SHP77 (cell line): ENCODE measurements around the gene LKAAEAR1.
"Not testable (repeated sequence)": the region's sequence is repeated elsewhere in the genome, so short reads cannot be mapped to it uniquely, and the experiment has no call there.

Experiments
- DNase-seq, 2 experiments: peaks; one replicate each; lab custom pipeline; 2025; lab: John Stamatoyannopoulos, UW

The LKAAEAR1 gene

DNA sequence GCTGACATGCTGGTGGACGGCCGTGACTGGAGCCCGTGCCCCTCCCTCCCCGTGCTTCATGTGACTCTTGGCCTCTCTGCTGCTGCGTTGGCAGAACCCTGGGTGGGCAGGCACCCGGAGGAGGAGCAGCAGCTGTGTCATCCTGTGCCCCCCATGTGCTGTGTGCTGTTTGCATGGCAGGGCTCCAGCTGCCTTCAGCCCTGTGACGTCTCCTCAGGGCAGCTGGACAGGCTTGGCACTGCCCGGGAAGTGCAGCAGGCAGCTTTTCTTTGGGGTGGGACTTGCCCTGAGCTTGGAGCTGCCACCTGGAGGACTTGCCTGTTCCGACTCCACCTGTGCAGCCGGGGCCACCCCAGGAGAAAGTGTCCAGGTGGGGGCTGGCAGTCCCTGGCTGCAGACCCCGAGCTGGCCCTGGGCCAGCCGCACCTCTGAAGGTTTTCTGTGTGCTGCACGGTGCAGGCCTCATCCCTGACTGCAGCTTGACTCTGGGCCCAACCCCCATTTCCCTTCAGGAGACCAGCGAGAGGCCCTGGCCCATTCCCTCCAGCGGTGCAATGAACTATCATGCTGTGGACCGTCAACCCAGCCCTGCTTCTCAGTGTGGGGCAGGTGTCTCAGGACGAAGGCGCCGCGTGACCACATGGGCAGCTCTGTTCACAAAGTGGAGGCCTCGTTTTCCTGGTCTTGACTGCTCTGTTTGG, 15.0 kb upstream of the LKAAEAR1 start:
- peak; percentile 95 to 99 for DNase-seq

DNA sequence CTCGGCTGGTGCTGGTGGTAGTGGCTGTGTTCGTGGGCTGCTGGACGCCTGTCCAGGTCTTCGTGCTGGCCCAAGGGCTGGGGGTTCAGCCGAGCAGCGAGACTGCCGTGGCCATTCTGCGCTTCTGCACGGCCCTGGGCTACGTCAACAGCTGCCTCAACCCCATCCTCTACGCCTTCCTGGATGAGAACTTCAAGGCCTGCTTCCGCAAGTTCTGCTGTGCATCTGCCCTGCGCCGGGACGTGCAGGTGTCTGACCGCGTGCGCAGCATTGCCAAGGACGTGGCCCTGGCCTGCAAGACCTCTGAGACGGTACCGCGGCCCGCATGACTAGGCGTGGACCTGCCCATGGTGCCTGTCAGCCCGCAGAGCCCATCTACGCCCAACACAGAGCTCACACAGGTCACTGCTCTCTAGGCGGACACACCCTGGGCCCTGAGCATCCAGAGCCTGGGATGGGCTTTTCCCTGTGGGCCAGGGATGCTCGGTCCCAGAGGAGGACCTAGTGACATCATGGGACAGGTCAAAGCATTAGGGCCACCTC, 14.3 kb upstream of the LKAAEAR1 start:
- DNase-seq: no peak

- DNase-seq: no peak
Observed at GRCh38 chr20:64096535-64096934, 12.3 kb upstream of the LKAAEAR1 start.

DNA sequence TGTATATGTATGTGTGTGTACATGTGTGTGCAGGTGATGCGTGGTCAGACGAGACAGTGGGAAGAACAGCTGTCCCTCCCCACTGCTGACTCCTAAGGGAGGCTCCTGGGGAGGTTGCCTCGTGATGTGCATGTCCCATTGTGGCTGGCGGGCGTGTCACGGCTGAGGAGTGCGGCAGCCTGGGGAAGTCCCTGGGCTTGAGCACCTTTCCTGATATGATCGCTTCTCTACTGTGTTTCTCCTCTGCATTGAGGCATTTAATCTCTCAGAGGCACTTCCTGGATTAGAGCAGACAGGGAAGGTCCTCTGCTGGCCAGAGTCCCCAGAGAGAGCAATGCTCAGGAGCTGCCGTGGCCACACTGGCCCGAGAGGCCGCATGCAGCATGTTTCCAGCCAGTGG, 11.7 kb upstream of the LKAAEAR1 start:
- no peak for DNase-seq

DNA sequence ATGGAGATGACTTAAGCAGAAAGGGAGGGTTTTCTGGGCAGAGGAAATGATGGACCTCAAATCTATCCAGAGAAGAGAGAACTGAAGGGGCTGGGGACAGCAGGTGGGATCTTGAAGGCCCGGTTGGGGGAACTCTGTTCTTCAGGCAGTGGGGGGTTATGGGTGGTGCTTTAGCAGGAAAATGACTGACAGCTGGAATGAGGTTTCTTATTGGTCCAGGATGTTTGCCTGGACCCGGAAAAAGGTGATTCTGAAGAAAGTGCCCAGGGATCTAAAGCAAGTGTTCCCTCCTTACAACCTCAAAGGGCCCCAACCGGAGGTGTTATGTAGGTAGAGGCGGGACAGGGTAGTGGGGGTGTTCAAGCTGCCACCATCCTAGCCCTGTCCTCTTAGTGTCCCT, 11.3 kb upstream of the LKAAEAR1 start:
- no peak for DNase-seq

DNA sequence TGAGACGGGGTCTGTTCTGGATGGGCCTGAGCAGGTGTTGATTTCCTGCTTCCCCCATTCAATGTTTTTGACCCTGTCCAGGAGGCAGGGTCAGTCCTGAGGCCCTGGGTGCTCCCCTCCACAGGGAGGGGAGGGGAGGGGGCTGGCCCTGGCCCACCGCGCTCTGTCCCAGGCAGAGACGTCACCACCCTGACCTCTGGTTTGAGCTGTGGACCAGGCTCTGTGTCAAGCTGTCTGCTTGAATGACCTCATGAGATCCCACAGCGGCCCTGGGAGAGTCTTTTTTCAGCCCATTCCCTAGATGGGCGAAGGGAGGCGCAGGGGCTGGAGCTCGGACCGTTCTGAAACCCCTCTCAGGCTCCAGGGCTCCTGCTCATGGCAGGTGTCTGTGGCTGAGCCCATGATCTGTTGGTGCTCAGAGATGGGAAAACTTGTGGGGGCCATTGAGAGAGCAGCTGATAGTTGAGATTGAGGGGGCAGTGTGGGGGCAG, 8.9 kb upstream of the LKAAEAR1 start:
- peak; percentile 78 to 81 for DNase-seq

- peak in 1 of 2 experiments; percentile 44 for DNase-seq
Observed at GRCh38 chr20:64092258-64093012, 8.2 kb upstream of the LKAAEAR1 start.

- peak; percentile 53 to 77 for DNase-seq
Observed at GRCh38 chr20:64091770-64092169, 7.6 kb upstream of the LKAAEAR1 start.

GRCh38 chr20:64091340-64091739, 7.1 kb upstream of the LKAAEAR1 start:
- peak in 1 of 2 experiments; percentile 56 for DNase-seq

DNA sequence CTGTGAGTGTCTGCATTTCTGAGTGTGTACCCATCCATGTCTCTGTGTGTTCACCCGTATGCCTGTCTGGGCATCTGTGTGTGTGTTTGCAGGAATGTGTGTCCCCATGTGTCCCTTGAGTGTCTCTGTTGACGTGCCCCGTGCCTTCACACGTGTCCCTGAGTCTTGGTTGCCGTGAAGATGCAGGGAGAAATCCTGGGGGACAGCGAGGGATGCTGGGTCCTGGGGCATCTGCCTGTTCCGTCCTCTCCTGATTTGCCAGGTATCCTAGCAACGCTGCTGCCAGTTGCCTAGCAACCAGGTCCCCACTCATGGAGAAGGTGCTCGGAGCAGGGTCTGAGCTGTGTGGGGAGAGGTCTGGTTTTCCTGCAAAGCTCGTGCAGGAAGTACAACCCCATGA, 6.0 kb upstream of the LKAAEAR1 start:
- peak; percentile 24 to 39 for DNase-seq

- DNase-seq: not testable (repeated sequence)
Observed at GRCh38 chr20:64088586-64088985, 4.4 kb upstream of the LKAAEAR1 start.

- DNase-seq: not testable (repeated sequence)
Observed at GRCh38 chr20:64087226-64087825, 3.1 kb upstream of the LKAAEAR1 start.

GRCh38 chr20:64086801-64087200, 2.6 kb upstream of the LKAAEAR1 start:
- no peak for DNase-seq

- peak in 1 of 2 experiments; percentile 52 for DNase-seq
Observed at GRCh38 chr20:64084685-64085152, 521 bp upstream of the LKAAEAR1 start.

DNA sequence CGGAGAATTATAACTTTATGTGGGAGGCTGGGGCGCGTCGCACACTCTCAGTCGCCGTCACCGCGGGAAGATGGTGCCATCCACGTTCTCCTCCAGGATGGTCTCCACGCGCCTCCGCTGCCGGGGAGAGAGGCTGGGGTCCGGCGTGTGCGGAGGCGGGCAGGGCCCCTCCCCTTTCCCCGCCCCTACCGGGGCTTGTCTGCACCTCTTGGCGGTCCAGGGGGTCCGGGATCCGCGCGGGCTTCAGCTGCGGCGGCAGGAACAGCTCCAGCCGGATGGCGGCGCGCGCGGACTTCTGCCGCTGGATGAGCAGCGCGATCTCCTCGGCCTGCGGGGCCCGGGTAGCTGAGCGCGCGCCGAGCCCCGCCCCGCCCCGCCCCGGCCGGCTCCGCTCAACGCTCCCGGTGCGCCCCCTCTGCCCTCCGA, 807 bp downstream of the LKAAEAR1 start:
- DNase-seq: peak; percentile 85 to 95

DNA sequence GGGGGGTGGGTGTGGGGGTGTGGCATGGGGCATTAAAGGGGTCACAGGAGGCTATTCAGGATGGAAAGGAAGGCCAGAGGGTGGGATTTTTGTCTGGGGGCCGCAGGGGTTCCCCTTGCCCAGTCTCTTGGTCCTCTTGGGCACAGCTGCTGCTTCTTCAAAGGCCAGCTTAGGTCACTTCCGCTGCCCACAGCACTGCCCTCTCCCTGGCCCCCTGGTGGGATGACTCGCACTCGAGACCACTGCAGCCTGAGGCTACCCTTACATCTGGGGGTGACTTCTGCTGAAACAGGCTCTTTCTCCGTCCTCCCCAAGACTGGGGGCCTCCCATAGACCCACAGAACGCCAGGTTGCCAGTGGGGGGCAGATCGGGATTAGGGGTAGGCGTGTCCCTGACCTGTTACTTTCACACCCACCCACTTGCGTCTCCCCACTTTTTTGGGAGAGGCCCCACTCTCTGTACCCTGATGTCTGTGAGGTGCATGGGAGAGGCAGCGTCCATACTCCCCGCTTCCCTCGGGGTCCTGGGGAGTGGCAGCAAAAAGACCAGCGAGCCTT, 1.3 kb downstream of the LKAAEAR1 start:
- DNase-seq: no peak

DNA sequence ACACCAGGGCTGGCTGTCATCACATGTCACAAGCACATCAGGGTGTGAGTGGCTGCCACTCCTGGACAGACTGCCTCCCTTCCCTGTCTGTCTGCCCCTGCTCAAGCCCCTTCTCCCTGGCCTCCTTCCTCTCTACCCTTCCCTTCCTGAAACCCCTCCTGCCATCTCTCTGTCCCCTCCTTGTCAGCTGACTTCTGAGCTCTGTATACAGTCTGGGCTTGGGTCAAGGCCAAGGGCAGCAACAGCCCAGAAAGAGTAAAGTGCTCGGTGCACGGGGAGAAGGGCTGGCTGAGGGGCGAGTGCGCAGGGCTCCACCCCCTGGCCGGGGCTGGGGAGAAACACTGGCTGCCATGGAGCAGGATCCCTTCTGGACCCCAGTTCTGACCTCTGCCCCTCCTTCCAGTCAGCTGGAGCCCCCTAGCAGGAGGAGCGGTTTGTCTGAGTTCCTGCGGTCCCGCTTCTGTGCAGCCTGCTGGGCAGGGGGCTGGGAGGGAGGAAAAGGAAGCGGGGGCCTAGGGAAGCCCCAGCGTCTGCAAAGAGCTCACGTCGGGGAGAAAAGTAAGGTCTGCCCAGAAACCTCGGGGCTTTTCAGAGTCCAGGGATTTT, 2.0 kb downstream of the LKAAEAR1 start:
- no peak for DNase-seq

DNA sequence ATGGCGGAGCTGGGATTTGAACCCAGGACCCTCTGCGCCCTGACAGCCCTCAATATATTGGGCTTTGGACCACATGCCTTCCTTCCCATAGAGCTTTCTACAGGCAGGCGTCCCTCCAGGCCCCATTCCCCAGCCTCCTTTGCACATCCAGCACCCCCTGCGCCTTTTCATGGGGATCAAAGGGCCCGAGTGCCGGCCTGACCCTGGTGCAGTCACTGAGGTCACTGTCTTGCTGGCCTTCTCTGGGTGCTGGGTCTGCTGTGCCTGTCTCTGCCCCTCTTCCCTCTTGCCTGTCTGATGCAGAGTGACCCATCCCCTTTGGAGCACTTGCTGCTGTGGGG, 2.6 kb downstream of the LKAAEAR1 start:
- no peak for DNase-seq

GRCh38 chr20:64080813-64081623, 3.2 kb downstream of the LKAAEAR1 start:
- DNase-seq: no peak

- no peak for DNase-seq
Observed at GRCh38 chr20:64080013-64080812, 4.0 kb downstream of the LKAAEAR1 start, which contains the start of gene OPRL1. OPRL1 (plus strand) TSS chr20:64080082; CDS start chr20:64092721, 12,639 bp downstream.
